Left forelimb (tissue), 1 donor: ENCODE results near the gene CDC45.

Source experiments
- DNase-seq: peaks from one replicate; pipeline ENCODE4 v3.0.0-alpha.2; 2018; ENCODE audit warnings: low spot score

Gene CDC45

DNA sequence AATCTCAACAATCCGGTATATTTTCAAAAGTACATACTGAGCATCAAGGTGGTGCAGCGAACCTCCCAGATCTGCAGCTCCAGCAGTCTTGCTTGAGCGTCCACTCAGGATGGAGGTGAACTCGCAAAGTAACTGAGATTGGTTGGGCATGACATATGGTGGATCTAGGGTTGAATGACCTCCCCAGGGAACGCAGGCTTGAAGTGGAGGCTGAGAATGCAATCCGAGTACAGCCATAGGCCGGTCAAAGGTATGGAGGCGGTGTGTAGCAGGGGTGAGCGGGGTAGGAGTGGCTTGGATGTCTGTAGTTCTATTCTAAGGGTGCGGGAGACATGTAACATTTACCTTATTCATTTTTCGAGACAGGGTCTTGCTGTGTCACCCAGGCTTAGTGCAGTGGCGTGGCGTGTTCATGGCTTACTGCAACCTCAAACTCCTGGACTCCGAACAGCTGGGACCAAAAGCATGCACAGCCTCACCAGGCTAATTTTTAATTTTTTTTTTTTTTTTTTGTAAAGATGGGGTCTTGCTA is 31.6 kb upstream of the CDC45 start:
- DNase-seq: no peak

DNA sequence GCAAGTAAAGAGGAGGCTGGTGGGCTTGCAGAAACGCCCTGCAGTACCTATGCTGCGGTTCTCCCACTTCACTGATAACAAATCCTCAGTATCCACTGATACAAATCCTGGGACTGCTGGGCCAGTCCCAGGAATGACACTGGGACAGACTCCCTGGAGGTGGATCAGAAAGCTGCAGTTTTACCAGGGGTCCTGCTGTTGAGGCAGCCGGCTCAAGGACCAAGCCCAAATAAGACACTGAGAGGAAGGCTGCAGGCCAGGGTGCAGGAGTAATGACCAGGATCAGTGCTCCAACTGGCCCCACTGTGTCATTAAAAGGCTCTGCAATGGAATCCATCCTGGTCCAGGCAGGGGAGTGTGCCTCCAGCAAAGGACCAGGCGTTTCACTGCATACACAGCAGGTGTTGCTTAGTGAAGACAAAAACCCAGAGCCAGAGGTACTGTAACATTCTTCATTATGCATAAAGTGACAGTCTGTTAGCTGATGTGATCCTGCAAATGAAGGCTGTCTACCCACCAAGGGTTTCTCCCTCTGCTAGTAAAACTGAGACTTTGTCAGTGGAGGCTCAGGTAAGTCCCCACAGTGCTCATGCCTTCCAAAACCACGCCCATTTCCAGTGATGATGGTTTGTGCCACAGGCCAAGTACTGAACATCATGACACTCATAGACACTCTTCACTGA is 30.8 kb upstream of the CDC45 start:
- DNase-seq: no peak

DNA sequence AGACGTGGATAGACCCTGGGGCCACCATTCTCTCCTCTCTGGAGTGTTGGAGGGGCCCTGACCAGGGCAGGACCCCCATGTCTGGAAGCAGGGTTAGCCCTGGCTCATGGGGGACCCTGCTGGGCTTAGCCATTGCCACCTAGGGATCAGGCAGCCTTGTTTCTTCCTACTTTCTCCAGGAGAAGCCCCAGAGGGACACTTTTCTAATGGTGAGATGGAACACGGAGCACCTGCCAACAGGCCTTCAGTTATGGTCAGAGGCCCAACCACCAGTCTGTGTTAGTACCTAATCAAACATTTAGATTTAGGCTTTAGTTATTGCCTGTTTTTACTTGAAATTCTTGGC is 30.3 kb upstream of the CDC45 start:
- DNase-seq: no peak

DNA sequence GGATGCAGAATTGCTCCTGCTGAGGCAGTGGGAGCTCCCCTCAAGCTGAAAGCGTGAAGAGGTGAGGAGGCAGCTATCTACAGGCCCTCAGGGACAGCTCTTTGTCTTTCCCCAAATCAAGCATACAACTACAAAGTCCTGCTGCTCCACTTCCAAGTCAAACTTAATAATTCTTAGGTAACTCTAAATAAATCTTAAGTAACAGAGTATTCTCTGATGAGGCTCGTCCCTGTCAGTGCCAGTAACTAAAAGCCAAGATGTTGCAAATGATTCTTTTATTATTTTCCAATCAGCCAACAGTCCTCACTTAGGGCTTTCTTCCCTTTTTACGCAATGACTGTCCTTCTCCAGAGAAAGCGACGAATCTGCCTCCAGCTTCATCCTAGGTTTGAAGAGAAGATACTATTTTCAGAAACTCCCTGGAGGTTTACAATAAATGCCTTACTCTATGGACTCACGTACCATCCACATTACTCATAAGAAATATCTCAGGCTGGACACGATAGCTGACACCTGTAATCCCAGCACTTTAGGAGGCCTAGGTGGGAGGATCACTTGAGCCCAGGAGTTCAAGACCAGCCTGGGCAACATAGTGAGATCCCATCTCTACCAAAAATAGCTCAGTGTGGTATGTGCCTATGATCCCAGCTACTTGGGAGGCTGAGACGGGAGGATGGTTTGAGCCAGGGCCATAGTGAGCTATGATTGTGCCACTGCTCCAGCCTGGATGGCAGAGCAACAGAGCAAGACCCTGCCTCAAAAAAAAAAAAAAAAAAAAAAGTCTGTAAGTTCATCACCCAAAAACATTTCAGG is 29.2 kb upstream of the CDC45 start:
- DNase-seq: no peak

DNA sequence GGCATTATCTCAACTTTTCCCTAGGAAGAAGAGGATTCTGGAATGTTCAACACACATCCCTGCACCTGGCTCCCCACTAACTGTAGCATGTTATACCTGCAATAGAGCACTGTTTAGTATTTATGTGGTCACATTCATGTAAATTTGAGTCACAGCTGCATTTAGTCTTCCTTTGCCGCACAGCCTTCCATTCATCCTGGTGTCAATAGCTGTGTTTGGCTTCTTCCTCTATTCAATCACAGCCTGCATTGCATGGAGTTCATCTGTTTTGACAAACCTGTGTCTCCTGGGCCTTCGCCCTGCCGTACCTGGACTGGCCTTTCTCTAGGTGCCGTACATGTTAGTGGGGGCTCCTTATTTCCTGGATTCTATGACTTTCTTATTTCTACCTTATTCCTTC is 28.1 kb upstream of the CDC45 start:
- DNase-seq: no peak

DNA sequence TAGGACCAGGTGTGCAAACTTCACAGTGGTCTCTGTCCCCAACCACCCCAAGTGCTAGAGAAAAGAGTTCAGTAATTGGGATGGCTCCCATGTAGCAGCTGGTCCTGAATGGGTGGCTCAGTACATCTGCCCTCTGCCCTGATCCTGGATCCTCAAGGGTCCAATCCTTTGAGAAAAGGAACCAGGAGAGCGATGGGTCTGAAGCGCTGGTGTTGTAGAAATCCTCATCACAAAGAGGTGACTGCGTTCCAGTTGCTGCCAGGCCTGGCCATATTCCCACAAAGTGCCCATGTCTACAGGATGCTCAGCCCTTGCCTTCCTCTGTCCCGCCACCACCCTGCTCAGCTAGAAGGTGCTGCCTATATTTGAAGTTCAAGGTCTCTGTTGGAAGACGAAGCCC is 26.0 kb upstream of the CDC45 start:
- DNase-seq: no peak

DNA sequence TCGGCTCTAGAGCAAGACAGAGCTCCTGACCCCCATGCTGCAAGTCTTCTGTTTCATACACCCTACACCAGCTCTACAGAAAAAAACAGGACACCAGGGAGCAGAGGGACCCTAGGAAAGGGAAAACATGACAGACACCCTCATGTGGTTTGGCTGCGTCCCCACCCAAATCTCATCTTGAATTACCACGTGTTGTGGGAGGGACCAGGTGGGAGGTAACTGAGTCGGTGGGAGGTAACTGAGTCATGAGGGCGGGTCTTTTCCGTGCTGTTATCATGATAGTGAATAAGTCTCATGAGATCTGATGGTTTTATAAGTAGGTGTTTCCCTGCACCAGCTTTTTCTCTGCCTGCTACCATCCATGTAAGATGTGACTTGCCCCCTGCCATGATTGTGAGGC is 25.6 kb upstream of the CDC45 start:
- DNase-seq: no peak

DNA sequence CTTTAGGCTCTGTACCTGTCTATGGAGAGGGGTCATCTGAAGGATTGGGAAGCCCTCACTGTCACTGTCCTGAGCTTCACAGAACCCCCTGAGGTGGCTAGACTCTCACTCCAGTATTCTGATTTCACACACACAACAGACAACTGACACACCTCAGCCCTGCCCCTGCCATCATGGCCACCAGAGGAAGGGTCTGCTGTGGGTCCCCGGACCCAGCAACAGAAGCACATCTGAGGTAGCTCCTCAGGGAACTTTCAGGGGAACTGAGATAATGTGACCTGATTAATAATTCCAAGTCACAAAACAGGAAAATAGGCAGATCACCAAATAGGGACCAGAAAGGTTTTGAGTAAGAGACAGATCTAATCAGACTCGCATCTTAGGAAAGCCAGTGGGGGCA is 24.7 kb upstream of the CDC45 start:
- no peak for DNase-seq

DNA sequence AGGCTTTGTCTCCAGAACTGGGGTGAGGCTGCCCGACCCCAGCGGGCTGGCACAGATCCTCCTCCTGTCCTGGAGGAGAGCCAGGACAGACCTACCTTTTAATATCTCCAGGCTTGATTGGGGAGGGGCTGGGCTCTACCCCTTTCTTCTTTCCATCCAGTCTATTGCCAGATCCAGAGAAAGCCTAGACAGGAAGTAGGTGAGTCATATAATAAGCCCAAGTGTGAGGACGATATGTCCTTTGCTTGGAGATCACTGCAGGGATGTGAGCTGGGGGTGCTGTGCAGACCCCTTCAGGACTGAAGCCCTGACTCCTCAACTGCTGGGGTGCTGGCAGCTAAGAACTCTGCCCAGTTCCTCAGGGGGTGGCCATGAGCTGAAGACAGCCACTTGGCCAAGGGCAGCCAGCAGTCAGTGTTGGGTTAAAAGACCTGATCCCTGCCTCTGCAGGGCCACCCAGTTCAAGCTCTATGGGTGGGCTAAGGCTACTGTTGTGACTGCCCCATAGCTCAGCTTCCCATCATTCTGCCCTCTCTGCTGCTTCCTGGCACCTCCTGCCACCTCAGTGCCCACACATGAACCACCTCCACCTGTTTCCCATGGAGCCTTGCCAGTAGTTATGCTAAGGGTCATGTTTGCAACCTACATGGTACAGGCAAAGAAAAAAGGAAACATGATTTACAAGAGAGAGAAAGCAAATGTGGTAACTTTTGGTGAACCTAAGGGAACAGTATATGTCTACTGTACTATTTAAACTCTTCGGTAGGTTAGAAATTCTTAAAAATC is 23.9 kb upstream of the CDC45 start:
- no peak for DNase-seq

DNA sequence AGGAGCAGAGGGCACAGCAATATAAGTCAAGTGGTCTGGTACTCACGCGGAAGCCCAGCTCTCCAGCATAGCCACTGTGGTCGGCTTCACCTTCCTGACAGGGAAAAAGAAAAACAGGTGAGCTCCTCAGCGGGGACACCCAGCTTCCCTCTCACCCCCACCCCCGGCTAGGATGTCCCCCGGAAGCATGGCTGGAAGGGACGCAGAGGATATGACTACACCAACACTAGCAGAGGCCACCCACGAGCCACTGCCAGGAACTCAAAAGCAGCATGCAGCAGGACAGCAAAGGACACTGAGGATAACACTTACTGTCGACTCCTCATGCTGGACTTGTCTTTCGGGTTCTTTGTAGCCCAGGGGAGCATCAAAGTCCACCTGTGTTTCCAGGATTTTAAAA is 23.2 kb upstream of the CDC45 start:
- no peak for DNase-seq

DNA sequence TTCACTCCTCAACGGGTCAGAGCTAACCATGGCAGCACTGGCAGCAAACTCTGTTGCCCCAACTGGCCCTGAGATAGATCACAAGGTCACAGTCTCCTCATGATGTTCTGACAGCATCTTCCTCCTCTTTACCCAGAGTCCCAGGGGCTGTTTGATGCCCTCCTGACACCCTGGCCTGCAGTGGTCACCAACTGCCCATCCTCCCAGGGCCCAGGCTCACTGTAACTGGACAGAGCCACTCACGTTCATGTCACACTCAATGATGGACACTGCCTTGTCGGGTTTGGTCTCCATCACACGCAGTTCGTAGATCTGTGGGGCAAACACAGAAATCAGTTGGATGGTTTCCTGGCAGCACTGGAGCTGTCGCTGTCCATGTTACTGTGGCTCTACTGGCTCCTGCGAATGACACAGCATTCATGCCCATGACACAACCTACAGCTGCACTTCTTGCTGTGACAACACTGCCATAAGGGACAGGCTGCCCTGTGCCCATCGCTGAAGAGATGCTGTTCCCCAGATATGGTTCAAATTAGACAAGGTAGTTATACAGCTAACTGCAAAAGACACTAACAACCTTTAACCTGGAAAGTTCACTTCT is 21.8 kb upstream of the CDC45 start:
- no peak for DNase-seq

DNA sequence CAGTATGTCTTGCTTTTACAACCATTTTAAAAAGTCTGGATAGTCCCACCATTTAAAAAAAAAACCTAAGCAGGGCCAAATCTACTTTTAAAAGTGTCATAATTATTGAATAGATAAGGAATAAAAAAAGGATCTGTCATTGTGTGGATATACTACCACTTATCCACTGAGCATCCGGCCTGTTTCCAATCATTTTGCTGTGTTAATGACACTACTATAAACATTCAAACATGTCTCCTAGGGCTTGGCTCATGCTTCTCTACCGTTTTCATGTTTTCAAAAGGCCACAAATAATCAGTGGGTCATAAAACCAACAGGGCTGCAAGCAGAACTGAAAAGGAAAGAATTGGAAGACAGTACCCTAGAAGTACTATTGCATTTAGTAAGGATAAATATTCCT is 19.7 kb upstream of the CDC45 start:
- DNase-seq: no peak

DNA sequence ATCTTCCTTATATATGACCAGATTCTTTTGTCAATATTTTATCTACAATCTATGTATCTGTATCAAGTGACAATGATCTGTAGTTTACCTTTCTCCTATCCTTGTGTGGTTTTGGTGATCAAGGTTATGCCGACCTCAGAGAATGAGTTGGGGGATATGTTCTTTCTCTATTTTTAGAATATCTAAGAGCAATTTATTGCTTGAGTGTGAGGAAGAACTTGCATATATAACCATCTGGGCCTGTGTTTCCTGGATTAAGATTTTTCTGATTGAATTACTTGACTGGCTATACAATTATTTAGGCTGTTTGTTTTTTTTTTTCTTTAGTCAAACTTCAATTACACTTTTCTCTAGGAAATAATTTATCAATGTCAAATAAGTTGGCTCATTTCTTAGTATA is 18.2 kb upstream of the CDC45 start:
- DNase-seq: no peak

DNA sequence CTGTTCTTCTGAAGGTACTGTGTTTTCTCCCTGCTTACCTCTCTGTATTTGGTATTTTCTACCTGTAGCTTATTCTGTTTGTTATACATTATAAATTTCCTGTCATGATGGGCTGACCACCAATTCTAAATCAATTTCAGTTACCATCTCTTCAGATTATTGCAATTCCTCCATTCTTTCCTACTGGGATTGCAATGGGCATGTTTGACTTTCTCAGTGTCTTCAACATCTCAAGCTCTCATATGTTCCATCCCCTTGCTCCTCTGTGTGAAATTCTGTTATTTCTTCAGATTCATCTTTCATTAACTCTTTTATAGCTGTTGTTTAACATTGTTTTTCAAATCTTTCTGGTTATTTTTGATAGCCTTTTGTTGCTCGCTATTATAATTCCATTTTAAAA is 16.7 kb upstream of the CDC45 start:
- no peak for DNase-seq

DNA sequence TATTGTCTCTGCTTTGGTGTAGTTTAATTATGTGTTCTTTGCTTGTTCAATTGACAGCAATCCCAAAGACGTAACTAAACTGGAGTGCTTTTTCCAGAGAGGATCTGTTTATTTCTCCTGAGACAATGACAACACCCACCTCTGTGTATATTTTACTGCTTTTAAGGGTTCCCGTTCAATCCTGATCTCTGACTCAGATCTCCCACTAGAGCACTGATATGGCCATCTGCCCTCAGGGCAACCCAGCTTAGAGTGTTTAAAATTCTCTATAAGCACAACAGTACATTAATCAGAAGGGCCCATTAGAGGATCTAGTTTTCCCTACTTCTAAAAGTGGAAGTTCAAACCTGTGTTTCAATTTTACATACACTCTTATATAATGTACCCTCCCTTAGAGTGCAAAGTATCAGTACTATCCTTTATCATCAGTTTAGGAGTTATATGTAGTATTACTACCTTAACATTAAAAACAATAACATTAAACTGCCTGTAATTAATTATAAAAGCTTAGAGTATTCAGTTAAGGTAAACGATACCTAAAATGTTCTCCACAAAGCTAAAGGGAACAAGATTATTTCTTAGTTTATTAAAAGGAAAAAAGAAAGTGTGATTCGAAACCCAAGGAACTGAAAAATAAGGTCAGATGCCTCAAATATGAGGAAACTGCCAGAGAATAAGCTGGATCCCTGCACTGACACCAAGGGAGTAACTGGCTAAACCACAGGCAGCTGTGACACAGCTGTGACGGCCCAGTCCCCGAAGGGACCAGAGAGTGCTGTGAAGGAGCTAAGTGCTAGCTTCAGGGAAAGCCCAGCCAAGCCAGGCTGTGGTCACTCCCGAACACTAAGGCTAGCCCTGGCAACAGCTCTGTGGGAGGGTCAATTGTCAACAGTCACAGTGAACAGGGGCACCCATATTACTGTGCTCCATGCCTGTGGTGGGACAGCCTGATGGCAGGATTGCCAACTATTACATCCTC is 15.9 kb upstream of the CDC45 start:
- no peak for DNase-seq

DNA sequence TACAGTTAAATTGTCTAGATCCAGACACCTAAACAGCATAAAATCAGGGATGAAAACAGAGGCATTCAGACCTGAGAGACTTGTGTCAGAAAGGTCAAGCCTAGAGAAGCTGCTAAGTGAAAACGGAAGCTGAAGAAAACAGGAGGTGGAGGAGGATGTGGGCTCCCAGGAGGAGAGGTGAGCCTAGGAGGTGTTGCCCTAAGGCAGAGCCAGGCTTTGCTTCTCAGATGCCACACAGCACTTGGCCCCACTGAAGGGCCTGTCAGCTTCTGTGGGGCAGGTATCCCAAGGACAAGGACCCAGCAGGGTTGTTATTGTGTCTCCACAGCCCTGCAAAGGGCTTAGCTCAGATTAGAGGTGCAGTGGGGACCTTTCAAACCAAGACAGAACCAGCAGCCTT is 15.2 kb upstream of the CDC45 start:
- no peak for DNase-seq

DNA sequence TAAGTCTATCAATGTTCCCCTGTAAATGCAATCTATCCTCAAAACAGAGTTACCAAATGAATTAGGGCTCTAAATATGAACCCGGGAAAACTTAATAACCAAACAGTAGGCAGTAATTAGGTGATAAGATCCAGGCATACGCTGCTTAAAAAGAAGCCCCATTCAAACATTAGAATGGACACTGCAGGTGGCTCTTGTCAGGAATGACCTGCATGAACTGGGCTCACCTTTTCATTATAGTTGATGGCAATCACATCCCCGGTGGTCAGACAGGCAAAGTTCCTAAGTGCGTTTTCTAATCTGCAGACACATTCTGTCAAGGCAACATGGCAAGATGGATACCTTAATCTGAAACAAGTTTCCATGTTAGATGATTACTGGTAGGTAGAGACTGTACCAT is 14.7 kb upstream of the CDC45 start:
- no peak for DNase-seq

DNA sequence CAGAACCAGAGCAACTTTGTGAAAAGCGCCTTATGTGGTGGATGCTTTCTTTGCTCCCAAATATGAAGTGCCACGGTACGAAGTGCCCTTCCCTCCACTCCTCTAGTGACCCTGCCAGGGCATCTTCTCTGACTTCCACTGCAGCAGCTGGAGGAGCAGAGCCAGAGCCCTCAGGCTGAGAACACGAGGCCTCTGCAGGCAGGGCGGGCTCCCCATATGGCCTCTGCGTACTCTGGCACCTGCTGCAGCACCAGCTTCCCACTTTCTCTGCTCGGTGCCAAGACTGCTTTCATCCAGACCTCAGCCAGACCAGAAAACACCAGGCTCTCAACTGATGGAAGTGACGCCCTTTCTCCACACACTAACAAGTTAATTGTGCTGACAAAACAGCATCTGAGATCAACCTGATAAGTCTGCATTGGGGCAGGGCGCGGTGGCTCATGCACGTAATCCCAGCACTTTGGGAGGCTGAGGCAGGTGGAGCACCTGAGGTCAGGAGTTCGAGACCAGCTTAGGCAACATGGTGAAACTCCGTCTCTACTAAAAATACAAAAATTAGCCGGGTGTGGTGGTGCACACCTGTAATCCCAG is 13.5 kb upstream of the CDC45 start:
- no peak for DNase-seq

DNA sequence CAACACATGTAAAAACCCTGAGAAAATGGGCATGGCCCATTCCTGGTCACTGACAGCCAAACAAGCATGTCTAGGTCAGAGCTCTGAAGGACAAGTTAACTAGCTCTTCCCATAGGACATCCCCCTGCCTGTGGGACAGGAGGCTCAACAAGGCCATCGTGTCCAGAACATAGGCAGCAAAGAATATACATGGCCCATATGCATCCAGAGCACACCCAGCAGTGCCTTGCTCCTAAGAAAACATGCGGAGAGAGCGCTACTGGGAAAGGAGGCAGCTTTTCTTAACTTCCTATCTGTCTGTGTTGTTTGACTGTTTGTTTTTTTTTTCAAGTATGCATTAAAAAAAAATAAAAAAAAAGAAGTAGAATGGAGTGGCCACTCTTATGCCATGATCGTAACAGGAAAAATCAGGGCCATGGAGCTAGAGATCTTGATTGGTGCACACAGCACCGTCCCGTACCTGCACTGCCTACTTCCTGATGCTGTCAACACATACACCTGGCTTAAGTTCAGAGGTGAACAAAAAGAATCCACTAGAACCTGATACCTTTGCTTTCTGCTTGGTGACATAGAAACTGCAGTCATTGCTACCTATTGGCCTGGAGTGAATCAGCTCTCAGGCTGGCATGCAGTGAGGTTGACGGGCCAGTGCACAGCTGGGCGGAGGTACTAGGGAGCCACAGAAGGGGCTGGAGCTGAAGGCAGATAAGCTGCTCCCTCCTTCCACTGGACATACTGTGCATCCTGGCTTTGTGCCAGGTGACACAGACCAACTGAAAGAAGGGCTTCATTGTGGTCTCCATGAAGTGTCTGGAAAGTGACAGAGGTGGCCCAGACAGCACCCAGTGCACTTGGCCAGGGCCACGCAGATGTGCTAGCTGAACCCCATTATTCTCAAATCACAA is 12.6 kb upstream of the CDC45 start:
- no peak for DNase-seq

DNA sequence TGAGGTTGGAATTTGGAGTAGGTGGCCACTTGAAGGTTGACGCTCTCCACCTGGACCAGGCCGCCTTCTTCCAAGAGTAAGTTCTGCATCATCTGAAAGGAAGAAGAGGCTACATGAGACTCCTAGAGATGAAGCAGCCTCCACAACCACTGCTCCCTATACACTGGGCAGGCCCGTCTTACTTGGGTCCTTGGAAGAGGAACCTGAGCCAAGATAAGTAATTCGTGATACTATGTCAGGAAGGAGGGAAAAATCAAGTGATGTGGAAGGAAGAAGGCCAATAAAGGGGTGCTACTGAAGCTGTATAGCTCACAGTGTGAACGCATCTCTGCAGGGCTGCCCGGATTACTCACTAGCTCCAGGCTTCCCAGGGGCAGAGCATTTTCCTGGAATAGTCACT is 11.8 kb upstream of the CDC45 start:
- DNase-seq: no peak
